Activated CD4-positive, CD25-positive, alpha-beta regulatory T cell treated with anti-CD3 and anti-CD28 coated beads, Interleukin-2, amount 50 U/mL, for 24 hours (primary cell): Measurements from ENCODE around the gene GAL.
"Not testable (repeated sequence)": the region's sequence is repeated elsewhere in the genome, so short reads cannot be mapped to it uniquely, and the experiment has no call there.

Experiments
- ATAC-seq, 2 donors: fragments of 150-1000 bp; cut with Tn5 transposase; one replicate each; pipeline ENCODE4 v1.10.0; 2021; ENCODE audit warnings: mild to moderate bottlenecking in 1 of 2, moderate library complexity in 1 of 2

The GAL gene

GRCh38 chr11:68684385-68685356, at the start of gene GAL:
Gene GAL (plus strand): TSS chr11:68684544. CDS start chr11:68684924, 380 bp downstream.
- peak in 1 of 2 donors; percentile 49 for ATAC-seq

GRCh38 chr11:68634606-68635005, 49.7 kb upstream of the GAL start:
- not testable (repeated sequence) for ATAC-seq

- ATAC-seq: not testable (repeated sequence)
Measured at GRCh38 chr11:68635172-68635571, 49.2 kb upstream of the GAL start.

GRCh38 chr11:68635883-68636282, 48.5 kb upstream of the GAL start:
- not testable (repeated sequence) for ATAC-seq

- ATAC-seq: not testable (repeated sequence)
Measured at GRCh38 chr11:68639322-68639721, 45.0 kb upstream of the GAL start.

- ATAC-seq: no peak
Measured at GRCh38 chr11:68641880-68642279, 42.5 kb upstream of the GAL start.

- ATAC-seq: no peak
Measured at GRCh38 chr11:68643585-68643984, 40.8 kb upstream of the GAL start.

GRCh38 chr11:68646832-68647231, 37.5 kb upstream of the GAL start:
- no peak for ATAC-seq

GRCh38 chr11:68649851-68650555, 34.3 kb upstream of the GAL start:
- no peak for ATAC-seq

GRCh38 chr11:68650801-68651200, 33.5 kb upstream of the GAL start:
- ATAC-seq: no peak

GRCh38 chr11:68651208-68651984, 32.9 kb upstream of the GAL start:
- ATAC-seq: no peak

- ATAC-seq: no peak
Measured at GRCh38 chr11:68651985-68652682, 32.2 kb upstream of the GAL start.

GRCh38 chr11:68652683-68653156, 31.6 kb upstream of the GAL start:
- ATAC-seq: no peak

GRCh38 chr11:68653486-68654430, 30.6 kb upstream of the GAL start:
- ATAC-seq: no peak

- ATAC-seq: no peak
Measured at GRCh38 chr11:68654978-68655377, 29.4 kb upstream of the GAL start.

- ATAC-seq: no peak
Measured at GRCh38 chr11:68655406-68655805, 28.9 kb upstream of the GAL start.

GRCh38 chr11:68655806-68656205, 28.5 kb upstream of the GAL start:
- ATAC-seq: no peak

GRCh38 chr11:68657021-68657780, 27.1 kb upstream of the GAL start:
- no peak for ATAC-seq

- ATAC-seq: no peak
Measured at GRCh38 chr11:68658097-68658496, 26.2 kb upstream of the GAL start.

GRCh38 chr11:68658661-68659060, 25.7 kb upstream of the GAL start:
- no peak for ATAC-seq
